IMR-90 (cell line): ENCODE results near the gene ACADL. TPM values are rescaled to one million over a fixed set of nuclear protein-coding genes. Genes with fewer than 3 reads are reported as not detected.

Experiments used
- ATAC-seq: fragments of 200-7000 bp; cut with Tn5 transposase; 2 replicates; pipeline ENCODE4 v1.9.1; 2020; ENCODE audit warnings: low read depth, mild to moderate bottlenecking, moderate library complexity
- BruUV-seq: library from RNA; stranded (reverse); fragments of 400-500 nt; replicated peaks from 2 replicates; lab custom pipeline; 2021; lab: Mats Ljungman, UMichigan
- CTCF ChIA-PET: fragments of 300-600 bp; formaldehyde crosslinking; extraction: SDS; loops from one replicate; lab custom pipeline; 2021; ENCODE audit warnings: antibody characterized with exemption; lab: Yijun Ruan, JAX
- POLR2A ChIA-PET: fragments of 300-600 bp; sonication (Branson Sonifier 250); formaldehyde crosslinking; loops from one replicate; lab custom pipeline; 2022; ENCODE audit warnings: antibody characterized with exemption; ENCODE audit not compliant: unreplicated experiment; lab: Charles Lee
- DNase-seq: peaks from one replicate; pipeline ENCODE4 v3.0.0; 2013
- H2AFZ ChIP-seq: replicated peaks from 2 replicates; pipeline ENCODE3; 2013; ENCODE audit warnings: low read length, mild to moderate bottlenecking; ENCODE audit not compliant: poor library complexity
- H2AK5ac ChIP-seq: 2 replicates; pipeline ENCODE4 v1.6.1; 2013; ENCODE audit warnings: low read depth, low read length, inconsistent platforms
- H2AK9ac ChIP-seq: replicated peaks from 2 replicates; pipeline ENCODE3; 2013; ENCODE audit warnings: mild to moderate bottlenecking, low read depth, low read length, moderate library complexity; ENCODE audit not compliant: poor library complexity
- H2BK120ac ChIP-seq: 2 replicates; pipeline ENCODE4 v1.6.1; 2013; ENCODE audit warnings: low read depth, low read length, inconsistent platforms
- H2BK15ac ChIP-seq: 3 replicates; pipeline ENCODE4 v1.6.1; 2013; ENCODE audit warnings: low read depth, low read length, inconsistent platforms
- H2BK20ac ChIP-seq: 2 replicates; pipeline ENCODE4 v1.6.1; 2013; ENCODE audit warnings: low read depth, mild to moderate bottlenecking, inconsistent platforms, low read length, moderate library complexity
- H2BK5ac ChIP-seq: 2 replicates; pipeline ENCODE4 v1.6.1; 2013; ENCODE audit warnings: mild to moderate bottlenecking, low read depth, low read length, inconsistent platforms; ENCODE audit not compliant: poor library complexity, severe bottlenecking
- H3K14ac ChIP-seq: replicated peaks from 2 replicates; pipeline ENCODE4 v1.6.1; 2013; ENCODE audit warnings: low read depth, low read length, inconsistent platforms
- H3K18ac ChIP-seq: 2 replicates; pipeline ENCODE4 v1.6.1; 2013; ENCODE audit warnings: low read depth, low read length, control low read depth
- H3K23ac ChIP-seq: 2 replicates; pipeline ENCODE4 v1.6.1; 2013; ENCODE audit warnings: low read depth, low read length, inconsistent platforms
- H3K27ac ChIP-seq: 2 replicates; pipeline ENCODE4 v1.5.1; 2013; ENCODE audit warnings: mild to moderate bottlenecking, control low read depth, low read length; ENCODE audit not compliant: insufficient read depth
- H3K27me3 ChIP-seq: 2 replicates; pipeline ENCODE4 v1.6.1; 2013; ENCODE audit warnings: low read length; ENCODE audit not compliant: control insufficient read depth, insufficient read depth
- H3K36me3 ChIP-seq: 2 replicates; pipeline ENCODE4 v1.6.1; 2013; ENCODE audit warnings: low read length, mixed read lengths; ENCODE audit not compliant: control insufficient read depth, insufficient read depth
- H3K4ac ChIP-seq: 2 replicates; pipeline ENCODE4 v1.6.1; 2013; ENCODE audit warnings: low read depth, low read length, inconsistent platforms
- H3K4me1 ChIP-seq: 2 replicates; pipeline ENCODE4 v1.6.1; 2013; ENCODE audit warnings: low read length, mixed read lengths; ENCODE audit not compliant: control insufficient read depth, insufficient read depth
- H3K4me2 ChIP-seq: 2 replicates; pipeline ENCODE4 v1.6.1; 2013; ENCODE audit warnings: low read depth, mild to moderate bottlenecking, control low read depth, low read length, moderate library complexity
- H3K4me3 ChIP-seq: 2 replicates; pipeline ENCODE4 v1.5.1; 2013; ENCODE audit warnings: low read depth, mild to moderate bottlenecking, control low read depth, low read length, moderate library complexity; ENCODE audit not compliant: insufficient read depth
- H3K56ac ChIP-seq: 2 replicates; pipeline ENCODE4 v1.6.1; 2013; ENCODE audit warnings: low read length, inconsistent platforms; ENCODE audit not compliant: insufficient read depth; ENCODE audit errors: extremely low read depth
- H3K79me1 ChIP-seq, 2 experiments: 2 replicates each; pipeline ENCODE4 v1.6.1; 2013; ENCODE audit warnings: low read length in 2 of 2, inconsistent platforms in 1 of 2, low read depth in 1 of 2
- H3K9ac ChIP-seq: 2 replicates; pipeline ENCODE4 v1.6.1; 2013; ENCODE audit warnings: low read depth, low read length, control low read depth
- H3K9me1 ChIP-seq: 2 replicates; pipeline ENCODE4 v1.6.1; 2013; ENCODE audit warnings: low read length, inconsistent platforms; ENCODE audit not compliant: insufficient read depth
- H3K9me3 ChIP-seq: 2 replicates; pipeline ENCODE4 v1.6.1; 2013; ENCODE audit warnings: low read length; ENCODE audit not compliant: control insufficient read depth, insufficient read depth
- H4K20me1 ChIP-seq: 2 replicates; pipeline ENCODE4 v1.6.1; 2013; ENCODE audit warnings: low read length, inconsistent platforms; ENCODE audit not compliant: insufficient read depth
- H4K5ac ChIP-seq: 2 replicates; pipeline ENCODE4 v1.6.1; 2013; ENCODE audit warnings: mild to moderate bottlenecking, low read depth, low read length, control low read depth
- H4K8ac ChIP-seq, 2 experiments: 2 replicates each; pipeline ENCODE4 v1.6.1; 2013; ENCODE audit warnings: low read depth in 2 of 2, low read length in 2 of 2, control low read depth in 1 of 2, inconsistent platforms in 1 of 2
- H4K91ac ChIP-seq: 2 replicates; pipeline ENCODE4 v1.6.1; 2013; ENCODE audit warnings: low read depth, low read length, inconsistent platforms; ENCODE audit not compliant: insufficient read depth
- BHLHE40 ChIP-seq: fragments of 150-350 bp; IDR thresholded peaks from 2 replicates; pipeline ENCODE4 v1.6.1; 2016; ENCODE audit warnings: mild to moderate bottlenecking, low read depth, low read length
- RFX5 ChIP-seq: IDR thresholded peaks from 2 replicates; pipeline ENCODE4 v1.8.0; 2012; ENCODE audit warnings: low read depth, mild to moderate bottlenecking, low read length, moderate library complexity
- SMC3 ChIP-seq: fragments of 150-350 bp; IDR thresholded peaks from 2 replicates; pipeline ENCODE4 v1.6.1; 2016; ENCODE audit warnings: low read depth, mild to moderate bottlenecking, antibody characterized with exemption, low read length, moderate library complexity
- WGBS, 2 experiments: methylation state at CpG; one replicate each; pipeline versions ENCODE4 v1.1.5 to v1.1.7; 2013; ENCODE audit warnings: missing lambda C conversion rate in 2 of 2; ENCODE audit not compliant: insufficient read length in 1 of 2; ENCODE audit errors: extremely low coverage in 2 of 2; 5-methylcytosine and 5-hydroxymethylcytosine counted together
- dilution Hi-C: fragments of 300-500 bp; cut with HindIII; formaldehyde crosslinking; loops from one replicate; pipeline ENCODE4 v1.14.3; 2018; ENCODE audit warnings: low sequenced_read_pairs; ENCODE audit not compliant: unreplicated experiment
- in situ Hi-C: fragments of 300-500 bp; cut with MboI; formaldehyde crosslinking; loops from 3 replicates; pipeline ENCODE4 v1.14.3; 2019; ENCODE audit warnings: low sequenced_read_pairs, inconsistent platforms, mixed read lengths
- intact Hi-C: fragments of 100-400 bp; cut with micrococcal nuclease; formaldehyde crosslinking; loops from 2 replicates; pipeline ENCODE4 v1.10.0; 2022
- polyA plus RNA-seq, 3 experiments: library from polyadenylated mRNA; depleted of rRNA; stranded (reverse); fragments of >200 nt; gene quantifications; 2 replicates each; pipeline ENCODE4 v1.2.3, GENCODE V29; 2012; ENCODE audit warnings: low replicate concordance in 1 of 3
- total RNA-seq: library from RNA; depleted of rRNA; stranded (reverse); fragments of >200 nt; gene quantifications from 2 replicates; pipeline ENCODE4 v1.2.3, GENCODE V29; 2012

Gene ACADL
- total and polyA plus RNA-seq, 2 of the 4 experiments (the other 2 are of a cell fraction) = not detected

DNA sequence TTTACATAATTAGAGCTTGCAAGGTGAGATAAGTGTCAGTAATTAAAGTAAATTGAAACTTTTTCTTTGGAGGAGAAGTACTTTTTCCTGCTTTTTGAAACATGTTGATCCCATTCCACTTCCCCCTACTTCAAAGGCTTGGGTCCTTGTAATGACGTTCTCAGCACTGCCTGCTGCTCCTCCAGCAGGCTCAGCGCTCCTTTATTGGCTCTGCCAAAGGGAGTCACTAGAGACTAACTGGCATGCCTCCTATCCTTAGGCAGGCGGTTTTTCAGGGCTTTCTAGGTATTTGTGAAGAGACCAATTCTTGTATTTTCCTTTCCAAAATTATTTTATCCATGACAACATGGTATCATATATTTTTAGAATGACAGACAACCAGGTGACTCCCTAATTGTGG lies 43.9 kb upstream of the ACADL start:
- no peaks in the 10 kb centered on the region for H3K27me3 ChIP-seq
- no peaks in the 10 kb centered on the region for H4K20me1 ChIP-seq
- POLR2A ChIA-PET = no interaction called here
- H2AK9ac ChIP-seq = no peak overlapping the region
- no peak overlapping the region for H3K56ac ChIP-seq
- no peak overlapping the region for H3K4me3 ChIP-seq
- H3K9ac ChIP-seq = no peak overlapping the region
- no peak overlapping the region for H2BK20ac ChIP-seq
- WGBS, 2 experiments = no CpG with 5 or more reads among the region's 3 CpGs
- no peak overlapping the region for H4K8ac ChIP-seq
- H3K27ac ChIP-seq = no peak overlapping the region
- no peak overlapping the region for H2BK15ac ChIP-seq
- H3K9me3 ChIP-seq = no peaks in the 10 kb centered on the region
- no peaks in the 10 kb centered on the region for H3K9me1 ChIP-seq
- CTCF ChIA-PET = no interaction called here
- ATAC-seq = no peak
- H3K4ac ChIP-seq = no peak overlapping the region
- no peaks in the 10 kb centered on the region for H3K79me1 ChIP-seq
- H2AK5ac ChIP-seq = no peak overlapping the region
- no peak overlapping the region for H3K23ac ChIP-seq
- no peaks in the 10 kb centered on the region for H3K4me1 ChIP-seq
- no TSS peak for BruUV-seq
- intact Hi-C loops (no loop called here), dilution Hi-C loops (no loop called here), in situ Hi-C loops (no loop called here)
- H3K14ac ChIP-seq = no peak overlapping the region
- no peak overlapping the region for H3K18ac ChIP-seq
- no peak overlapping the region for H3K4me2 ChIP-seq
- H4K91ac ChIP-seq = no peak overlapping the region
- H2BK120ac ChIP-seq = no peak overlapping the region
- no peak for TF ChIP-seq SMC3
- no peak for TF ChIP-seq BHLHE40
- TF ChIP-seq RFX5 = no peak
- no peak overlapping the region for H2BK5ac ChIP-seq
- DNase-seq = no peak
- H2AFZ ChIP-seq = no peak overlapping the region
- H3K36me3 ChIP-seq = no peaks in the 10 kb centered on the region
- H4K5ac ChIP-seq = no peak overlapping the region
